OCI-LY7 (cell line): ENCODE data around the gene NCKAP5. TPM values are rescaled to one million over a fixed set of nuclear protein-coding genes. Genes with fewer than 3 reads are reported as not detected.

Experiments used
- BruUV-seq: library from RNA; stranded (reverse); fragments of 400-500 nt; replicated peaks from 2 replicates; lab custom pipeline; 2021; lab: Mats Ljungman, UMichigan
- CTCF ChIA-PET: fragments of 300-600 bp; sonication (Branson Sonifier 250); formaldehyde crosslinking; loops from one replicate; lab custom pipeline; 2022; ENCODE audit warnings: antibody characterized with exemption; ENCODE audit not compliant: unreplicated experiment; lab: Charles Lee
- POLR2A ChIA-PET: fragments of 300-600 bp; sonication (Branson Sonifier 250); formaldehyde crosslinking; loops from one replicate; lab custom pipeline; 2022; ENCODE audit warnings: antibody characterized with exemption; lab: Charles Lee
- DNase-seq: peaks from one replicate; pipeline ENCODE4 v3.0.0-alpha.2; 2015; ENCODE audit warnings: low spot score
- H2AFZ ChIP-seq: fragments of 200-600 bp; sonication (generic), shearing (Covaris generic); 2 replicates; pipeline ENCODE4 v1.6.1; 2014; ENCODE audit warnings: mild to moderate bottlenecking, antibody characterized with exemption, low read length, moderate library complexity
- H3K27ac ChIP-seq: fragments of 200-600 bp; sonication (generic); 2 replicates; pipeline ENCODE4 v1.5.1; 2014; ENCODE audit warnings: mixed run types, low read depth, mild to moderate bottlenecking, moderate library complexity, low read length, inconsistent platforms; ENCODE audit not compliant: poor library complexity, severe bottlenecking
- H3K36me3 ChIP-seq: fragments of 200-600 bp; sonication (generic); 2 replicates; pipeline ENCODE4 v1.6.1; 2014; ENCODE audit warnings: mild to moderate bottlenecking, antibody characterized with exemption, low read length, moderate library complexity, mixed read lengths; ENCODE audit not compliant: insufficient read depth
- H3K4me1 ChIP-seq: fragments of 200-600 bp; sonication (generic); 2 replicates; pipeline ENCODE4 v1.5.1; 2014; ENCODE audit warnings: mild to moderate bottlenecking, low read length; ENCODE audit not compliant: insufficient read depth, poor library complexity, severe bottlenecking
- H3K4me2 ChIP-seq: fragments of 200-600 bp; sonication (generic); 2 replicates; pipeline ENCODE4 v1.6.1; 2014; ENCODE audit warnings: mild to moderate bottlenecking, low read length
- H3K4me3 ChIP-seq: fragments of 200-600 bp; sonication (generic); 2 replicates; pipeline ENCODE4 v1.5.1; 2014; ENCODE audit warnings: mild to moderate bottlenecking, low read depth, low read length; ENCODE audit not compliant: poor library complexity, severe bottlenecking
- H3K79me2 ChIP-seq: fragments of 200-600 bp; sonication (generic); 2 replicates; pipeline ENCODE4 v1.6.1; 2016; ENCODE audit warnings: low read depth, mild to moderate bottlenecking, low read length, moderate library complexity, mixed read lengths; ENCODE audit not compliant: insufficient read depth
- H3K9me2 ChIP-seq: fragments of 200-600 bp; sonication (generic); 2 replicates; pipeline ENCODE4 v1.6.1; 2016; ENCODE audit warnings: mild to moderate bottlenecking, low read length, mixed read lengths; ENCODE audit not compliant: insufficient read depth
- H3K9me3 ChIP-seq: fragments of 200-600 bp; sonication (generic); 2 replicates; pipeline ENCODE4 v1.6.1; 2014; ENCODE audit warnings: mild to moderate bottlenecking, mixed run types, low read length, mixed read lengths
- H4K20me1 ChIP-seq: fragments of 200-600 bp; sonication (generic); 2 replicates; pipeline ENCODE4 v1.6.1; 2014; ENCODE audit warnings: mild to moderate bottlenecking, antibody characterized with exemption, low read length, moderate library complexity, mixed read lengths; ENCODE audit not compliant: insufficient read depth
- EZH2phosphoT487 ChIP-seq: fragments of 200-600 bp; sonication (generic); IDR thresholded peaks from 2 replicates; pipeline ENCODE4 v1.6.1; 2018; ENCODE audit warnings: low read depth, borderline replicate concordance, mild to moderate bottlenecking, mixed run types, antibody characterized with exemption, low read length, moderate library complexity, mixed read lengths
- intact Hi-C: fragments of 100-400 bp; cut with micrococcal nuclease; formaldehyde crosslinking; loops from one replicate; pipeline ENCODE4 v1.10.0; 2022; ENCODE audit not compliant: unreplicated experiment
- small RNA-seq: library from RNA; depleted of rRNA; stranded (forward); fragments of <200 nt; gene quantifications from one replicate; pipeline ENCODE3, GENCODE V24; 2014
- total RNA-seq, 2 experiments: library from RNA; depleted of rRNA in 1 of 2; stranded (reverse); fragments of >200 nt in 1 of 2; shearing (Covaris generic) in 1 of 2; gene quantifications; 2 replicates each; pipeline ENCODE4 v1.2.3, GENCODE V29; 2014 to 2022
- TF ChIP-seq, protein P1 (sequence below): fragments of 200-600 bp; sonication (generic); conservative IDR thresholded peaks from 2 replicates; pipeline ENCODE4 v1.5.1; 2014; ENCODE audit warnings: mild to moderate bottlenecking, antibody characterized with exemption, low read length, moderate library complexity, mixed read lengths

The NCKAP5 gene
- total RNA-seq, 2 experiments from 2014 or later, result not detected

DNA sequence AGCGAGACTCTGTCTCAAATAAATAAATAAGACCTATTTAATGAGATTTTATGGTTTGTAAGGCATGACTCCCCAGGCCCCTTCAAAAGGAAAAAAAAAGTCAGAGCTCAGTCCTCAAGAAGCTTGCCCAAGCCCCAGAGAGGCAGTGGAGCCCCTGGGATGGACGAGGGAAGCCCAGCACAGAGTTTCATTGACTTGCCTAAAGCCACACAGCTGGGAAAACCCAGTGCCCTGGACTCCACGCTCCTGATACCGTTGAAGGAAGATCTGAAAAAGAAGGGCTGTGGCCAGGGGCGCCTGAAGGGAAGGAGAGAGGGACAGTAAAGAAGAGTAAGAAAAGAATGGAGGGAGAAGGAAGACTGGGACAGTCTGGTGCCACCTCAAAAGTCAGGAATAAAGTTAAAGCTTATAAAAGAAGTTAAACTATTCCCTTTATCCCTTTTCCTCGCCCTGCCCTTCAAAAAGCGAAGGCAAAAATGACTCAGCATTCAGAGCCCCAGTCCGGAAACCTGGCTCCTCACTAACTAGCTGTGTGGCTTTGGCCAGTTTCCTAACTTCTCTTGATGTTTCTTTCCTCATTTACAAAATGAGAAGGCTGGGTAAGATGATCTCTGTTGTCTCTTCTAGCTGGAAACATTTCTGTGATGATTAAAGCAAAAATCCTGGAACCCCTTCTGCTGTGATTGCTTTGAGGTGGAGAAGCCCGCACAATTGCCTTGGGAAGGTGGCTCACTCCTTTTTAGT is 945.0 kb downstream of the NCKAP5 start:
- H3K36me3 ChIP-seq, result no peaks in the 10 kb centered on the region
- TF ChIP-seq EZH2phosphoT487, result no peak
- TF ChIP-seq, protein P1, sequence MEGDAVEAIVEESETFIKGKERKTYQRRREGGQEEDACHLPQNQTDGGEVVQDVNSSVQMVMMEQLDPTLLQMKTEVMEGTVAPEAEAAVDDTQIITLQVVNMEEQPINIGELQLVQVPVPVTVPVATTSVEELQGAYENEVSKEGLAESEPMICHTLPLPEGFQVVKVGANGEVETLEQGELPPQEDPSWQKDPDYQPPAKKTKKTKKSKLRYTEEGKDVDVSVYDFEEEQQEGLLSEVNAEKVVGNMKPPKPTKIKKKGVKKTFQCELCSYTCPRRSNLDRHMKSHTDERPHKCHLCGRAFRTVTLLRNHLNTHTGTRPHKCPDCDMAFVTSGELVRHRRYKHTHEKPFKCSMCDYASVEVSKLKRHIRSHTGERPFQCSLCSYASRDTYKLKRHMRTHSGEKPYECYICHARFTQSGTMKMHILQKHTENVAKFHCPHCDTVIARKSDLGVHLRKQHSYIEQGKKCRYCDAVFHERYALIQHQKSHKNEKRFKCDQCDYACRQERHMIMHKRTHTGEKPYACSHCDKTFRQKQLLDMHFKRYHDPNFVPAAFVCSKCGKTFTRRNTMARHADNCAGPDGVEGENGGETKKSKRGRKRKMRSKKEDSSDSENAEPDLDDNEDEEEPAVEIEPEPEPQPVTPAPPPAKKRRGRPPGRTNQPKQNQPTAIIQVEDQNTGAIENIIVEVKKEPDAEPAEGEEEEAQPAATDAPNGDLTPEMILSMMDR, result no peak
- CTCF ChIA-PET, result no interaction called here

More for the DNA sequence above, 945.0 kb downstream of the NCKAP5 start:
- Histone ChIP-seq H2AFZ (no peak overlapping the region), H3K4me1 (no peaks in the 10 kb centered on the region), H3K4me3 (no peak overlapping the region), H4K20me1 (no peaks in the 10 kb centered on the region), H3K79me2 (no peaks in the 10 kb centered on the region), H3K4me2 (no peak overlapping the region), H3K27ac (no peak overlapping the region), H3K9me3 (no peaks in the 10 kb centered on the region), H3K9me2 (no peaks in the 10 kb centered on the region)
- POLR2A ChIA-PET, result interaction anchor here (0.6 to 1.0 kb wide), 2 partner anchors 23 to 24 kb away, joined by 3 read pairs; no protein-coding TSS in a partner anchor
- intact Hi-C loops, result no loop called here
- no peak for DNase-seq
- no TSS peak for BruUV-seq

Small RNA genes lying within 50 kb of the gene (small RNA-seq; reads per million reads assigned to genes)
- gene AC016909.1 (not detected), gene RN7SKP154 (not detected), gene RNU6-579P (not detected)
